NCI-H2029 treated with DMSO at 0.1 percent for 48 hours (cell line): ENCODE data around the gene CCDC8.
"Not testable (repeated sequence)": the region's sequence is repeated elsewhere in the genome, so short reads cannot be mapped to it uniquely, and the experiment has no call there.

ENCODE experiments used
- DNase-seq: peaks from one replicate; lab custom pipeline; 2025; lab: John Stamatoyannopoulos, UW

Gene CCDC8

DNA sequence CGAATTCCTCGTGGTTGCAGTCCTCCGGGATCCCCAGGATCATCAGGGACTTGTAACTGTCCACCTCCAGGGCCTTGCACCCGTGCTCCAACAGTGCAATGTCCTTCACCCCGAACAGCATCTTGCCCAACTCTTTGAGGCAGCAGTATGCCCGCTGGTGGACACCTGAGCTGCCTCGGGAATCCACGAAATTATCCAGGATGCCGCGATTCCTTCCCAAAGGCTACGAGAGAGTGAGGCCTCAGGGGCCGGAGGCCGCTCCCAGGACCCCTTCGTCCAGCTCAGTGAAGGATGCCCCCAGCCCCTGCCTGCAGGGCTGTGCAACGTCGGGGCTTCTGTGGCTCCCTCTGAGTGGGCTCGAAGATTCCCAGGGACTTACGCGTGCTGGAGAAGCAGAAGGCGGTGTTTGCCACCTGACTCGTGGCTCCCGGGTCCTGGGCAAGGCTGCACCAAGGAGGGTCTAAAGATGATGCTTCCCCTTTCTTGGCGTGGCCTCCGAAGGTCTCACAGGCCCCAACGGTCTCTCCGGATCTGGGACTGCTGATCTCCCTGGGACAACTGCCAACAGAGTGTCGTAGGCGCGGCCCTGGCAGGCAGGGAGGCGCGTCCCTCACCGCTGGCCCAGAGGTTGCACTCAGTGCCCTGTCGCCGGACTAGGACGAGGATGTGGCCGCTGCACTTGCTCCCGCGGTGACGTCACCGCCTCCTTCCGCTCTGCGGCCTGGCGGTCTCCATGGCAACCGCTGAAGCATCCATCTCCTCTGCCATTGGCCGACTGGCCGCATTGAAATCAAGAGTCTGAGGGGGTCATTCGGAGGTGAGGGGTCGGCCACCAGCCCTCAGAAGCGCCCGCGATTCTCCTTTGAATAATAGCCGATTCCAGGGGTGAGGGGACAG lies 15.1 kb upstream of the CCDC8 start, which contains the start of gene PNMA8C:
PNMA8C (minus strand) TSS at position 698 of the 897 bp plus-strand sequence; CDS start at position 121, 577 bp downstream.
- peak; percentile 16 for DNase-seq

DNA sequence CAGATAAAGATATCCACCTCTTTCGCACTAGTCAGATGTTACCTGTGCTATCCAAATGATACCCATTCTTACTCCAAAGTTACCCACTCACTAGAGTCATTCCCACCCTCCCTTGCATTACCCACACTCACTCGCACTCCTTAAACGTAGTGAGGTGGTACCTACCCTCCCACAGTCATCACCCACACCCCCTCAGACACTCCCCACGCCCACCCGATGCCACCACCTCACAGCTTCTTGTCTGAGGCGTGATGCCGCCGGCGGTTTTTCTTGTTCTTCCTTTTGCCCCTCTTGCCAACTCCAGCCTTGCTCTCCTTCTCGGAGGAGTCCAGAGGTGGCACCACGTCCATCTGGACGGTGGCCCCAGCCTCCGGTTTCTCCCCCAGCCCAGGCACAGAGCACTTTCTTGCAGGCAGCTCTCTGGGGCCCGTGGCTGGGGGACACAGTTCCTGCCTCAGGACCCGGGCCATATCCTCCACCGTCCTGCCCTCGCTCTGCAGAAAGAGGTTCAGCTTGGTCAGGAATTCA lies 14.2 kb upstream of the CCDC8 start:
- no peak for DNase-seq

DNA sequence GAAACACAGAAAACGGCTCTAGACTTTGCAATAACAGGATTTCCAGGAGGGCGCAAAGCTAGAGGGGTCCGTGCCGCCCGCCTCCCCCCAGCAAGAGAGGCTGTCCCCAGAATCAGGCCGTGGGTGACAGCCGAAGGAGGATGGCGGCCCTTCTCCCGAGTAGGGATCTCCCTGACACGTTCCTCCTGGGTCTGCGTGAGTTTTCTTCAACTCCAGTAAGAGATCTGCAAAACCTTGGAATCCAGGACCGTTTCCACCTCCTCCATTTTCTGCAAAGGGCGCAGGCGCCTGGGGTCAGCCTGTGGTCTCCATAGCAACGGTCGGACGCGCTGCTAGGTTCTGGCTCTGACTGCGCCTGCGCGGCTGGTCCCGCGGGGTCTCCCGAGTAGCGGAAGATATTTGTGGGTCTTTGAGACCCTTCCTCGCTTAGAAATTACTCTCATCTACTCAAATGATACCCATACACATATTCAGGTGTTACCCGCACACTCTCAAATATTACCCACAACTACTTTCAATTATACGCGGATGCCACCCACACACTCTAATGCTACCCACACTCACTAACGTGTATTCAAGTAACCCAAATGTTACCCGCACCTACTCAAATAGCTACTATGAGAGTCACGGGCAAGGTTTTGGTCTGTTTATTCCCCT lies 13.3 kb upstream of the CCDC8 start:
- peak; percentile 80 for DNase-seq

DNA sequence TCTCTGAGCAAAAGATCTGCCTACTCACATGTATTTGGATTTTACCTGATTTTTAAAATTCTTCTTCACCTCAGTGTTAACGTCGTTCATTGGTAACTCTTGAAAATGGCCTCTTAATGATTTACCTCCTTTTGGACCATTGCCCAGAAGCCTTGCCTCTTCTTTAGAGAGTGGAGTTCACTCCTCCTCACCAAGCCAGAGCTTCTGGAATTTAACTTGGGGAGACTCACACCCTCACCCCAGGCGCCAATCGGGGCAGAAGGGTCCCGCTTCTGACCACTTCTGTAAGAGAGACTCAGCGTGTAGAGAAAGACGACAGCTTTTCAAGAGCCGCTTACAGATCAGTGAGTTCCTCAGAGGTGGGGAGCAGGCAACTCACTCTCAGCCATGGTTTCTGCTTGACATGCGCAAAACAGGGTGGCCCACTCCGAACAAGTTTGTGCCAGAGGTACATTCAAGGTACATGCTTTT lies 12.7 kb upstream of the CCDC8 start:
- DNase-seq, result no peak

DNA sequence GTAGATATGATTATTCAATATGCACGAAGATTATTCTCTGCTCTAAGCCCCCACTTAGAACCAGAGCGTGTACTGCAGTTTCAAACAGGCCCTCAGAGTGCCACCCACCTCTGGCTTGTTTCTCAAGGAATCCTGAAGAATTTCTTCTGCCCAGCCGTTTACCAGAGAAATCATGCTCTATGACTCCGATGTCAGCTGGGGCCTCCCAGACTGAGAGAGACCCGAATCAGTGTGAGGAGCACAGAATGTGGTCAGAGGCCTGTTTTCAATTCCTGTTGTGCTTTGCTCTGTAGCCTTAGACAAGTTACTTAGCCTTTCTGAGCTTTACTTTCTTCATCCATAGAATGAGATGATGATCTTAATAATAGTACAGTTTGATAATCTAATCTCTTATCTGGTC lies 9.8 kb upstream of the CCDC8 start:
- no peak for DNase-seq

DNA sequence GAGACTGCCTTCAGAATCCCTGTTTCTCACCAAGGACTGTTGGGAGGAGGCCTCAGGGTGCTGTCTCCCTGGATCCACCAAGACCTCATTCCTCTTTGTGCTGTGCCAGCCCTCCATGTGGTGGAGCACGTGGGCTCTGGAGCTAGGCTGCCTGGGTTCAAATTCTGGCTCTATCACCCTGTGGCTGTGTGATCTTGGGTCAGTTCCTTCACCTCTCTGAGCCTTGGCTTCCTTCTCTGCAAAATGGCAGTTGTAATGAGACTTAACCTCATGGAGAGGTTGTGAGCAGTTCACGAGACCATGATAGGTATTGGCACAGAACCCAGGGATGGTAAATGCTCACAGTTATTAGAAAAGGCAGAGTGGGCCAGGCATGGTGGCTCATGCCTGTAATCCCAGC lies 9.0 kb upstream of the CCDC8 start:
- DNase-seq, result no peak

DNA sequence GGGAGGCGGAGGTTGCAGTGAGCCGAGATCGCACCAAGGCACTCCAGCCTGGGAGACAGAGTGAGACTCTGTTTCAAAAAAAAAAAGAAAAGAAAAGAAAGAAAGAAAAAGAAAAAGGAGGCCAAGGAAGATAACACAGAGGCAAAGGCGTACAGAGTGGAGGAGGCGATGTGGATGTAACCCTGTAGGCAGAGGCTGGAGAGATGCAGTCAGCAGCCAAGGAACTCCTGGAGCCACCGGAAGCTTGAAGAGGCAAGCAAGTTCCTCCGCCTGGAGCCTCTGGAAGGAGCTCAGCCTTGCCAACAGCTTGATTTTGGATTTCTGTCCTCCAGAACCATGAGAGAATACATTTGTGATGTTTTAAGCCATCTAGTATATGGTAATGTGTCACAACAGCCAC lies 6.7 kb upstream of the CCDC8 start:
- no peak for DNase-seq

DNA sequence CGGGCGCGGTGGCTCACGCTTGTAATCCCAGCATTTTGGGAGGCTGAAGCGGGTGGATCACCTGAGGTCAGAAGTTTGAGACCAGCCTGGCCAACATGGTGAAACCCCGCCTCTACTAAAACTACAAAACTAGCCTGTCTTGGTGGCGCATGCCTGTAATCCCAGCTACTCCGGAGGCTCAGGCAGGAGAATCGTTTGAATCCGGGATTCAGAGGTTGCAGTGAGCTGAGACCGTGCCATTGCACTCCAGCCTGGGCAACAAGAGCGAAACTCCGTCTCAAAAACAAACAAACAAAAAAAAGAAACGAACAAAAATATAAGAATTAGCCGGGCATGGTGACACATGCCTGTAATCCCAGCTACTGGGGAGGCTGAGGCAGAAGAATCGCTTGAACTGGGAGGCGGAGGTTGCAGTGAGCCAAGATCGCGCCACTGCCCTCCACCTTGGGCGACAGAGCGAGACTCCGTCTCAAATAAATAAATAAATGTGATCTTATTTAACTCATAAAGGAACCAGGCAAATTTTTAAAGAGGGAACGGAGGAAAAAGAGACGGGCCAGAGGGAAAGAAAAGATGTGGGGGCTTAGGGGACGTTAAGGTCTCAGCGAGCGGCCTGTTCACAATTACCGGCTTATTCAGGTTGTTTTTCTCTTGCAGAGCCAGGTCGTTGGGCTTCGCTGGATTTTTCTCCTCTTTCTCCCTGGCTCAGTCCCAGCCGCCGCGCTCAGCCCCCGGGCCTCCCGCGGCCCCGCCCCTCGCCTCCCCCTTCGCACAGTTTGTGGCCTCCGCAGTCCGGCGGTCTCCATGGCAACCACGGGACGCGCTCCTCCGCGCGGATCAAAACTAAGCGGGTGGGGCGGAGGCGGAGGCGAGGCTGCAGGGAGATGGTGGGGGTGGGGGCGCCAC lies 2.7 kb upstream of the CCDC8 start:
- peak; percentile 50 for DNase-seq

DNA sequence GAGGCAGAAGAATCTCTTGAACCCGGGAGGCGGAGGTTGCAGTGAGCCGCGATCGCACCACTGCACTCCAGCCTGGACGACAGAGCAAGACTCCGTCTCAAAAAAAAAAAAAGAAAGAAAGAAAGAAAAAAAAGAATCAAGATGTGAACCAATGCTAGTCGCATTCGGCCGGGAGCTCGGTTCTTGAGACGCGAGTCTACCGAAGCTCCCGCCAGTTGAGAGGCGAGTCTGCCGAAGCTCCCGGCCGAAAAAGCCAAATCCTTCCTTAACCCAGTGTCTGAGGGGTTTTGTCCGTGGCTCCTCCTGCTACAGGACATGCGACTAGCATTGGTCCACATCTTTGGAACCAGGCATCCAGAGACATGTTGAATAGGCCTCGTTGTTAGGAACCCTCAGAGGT lies 1.5 kb upstream of the CCDC8 start:
- DNase-seq, result not testable (repeated sequence)

DNA sequence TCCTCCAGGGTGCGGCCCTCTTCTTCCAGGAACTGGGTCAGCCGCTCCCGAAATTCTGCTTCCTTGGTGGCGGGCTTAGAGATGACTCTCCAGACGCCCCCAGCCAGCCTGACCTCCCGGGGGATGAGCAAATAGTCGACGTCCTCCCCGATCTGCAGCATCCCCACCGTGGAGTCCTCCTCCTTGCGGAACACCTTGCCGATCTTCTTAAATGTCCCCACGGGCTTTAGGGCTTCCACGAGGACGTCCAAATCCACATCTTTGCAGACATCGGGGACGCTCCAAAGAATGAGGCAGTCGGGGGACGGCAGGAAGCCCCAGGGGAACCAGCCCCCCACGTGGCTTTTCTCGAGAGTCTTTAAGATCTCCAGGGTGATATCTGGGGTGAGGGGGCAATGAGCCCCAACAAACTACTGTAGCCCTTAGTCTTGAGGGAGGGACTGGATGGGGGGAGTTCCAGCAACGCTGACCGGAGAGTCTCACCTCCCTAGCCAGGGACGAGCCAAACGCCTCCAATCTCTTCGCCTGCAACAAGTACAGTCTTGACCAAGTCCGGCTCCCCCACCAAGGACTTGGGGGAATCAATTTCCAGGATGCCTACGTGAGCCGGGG lies 608 bp downstream of the CCDC8 start:
- no peak for DNase-seq

DNA sequence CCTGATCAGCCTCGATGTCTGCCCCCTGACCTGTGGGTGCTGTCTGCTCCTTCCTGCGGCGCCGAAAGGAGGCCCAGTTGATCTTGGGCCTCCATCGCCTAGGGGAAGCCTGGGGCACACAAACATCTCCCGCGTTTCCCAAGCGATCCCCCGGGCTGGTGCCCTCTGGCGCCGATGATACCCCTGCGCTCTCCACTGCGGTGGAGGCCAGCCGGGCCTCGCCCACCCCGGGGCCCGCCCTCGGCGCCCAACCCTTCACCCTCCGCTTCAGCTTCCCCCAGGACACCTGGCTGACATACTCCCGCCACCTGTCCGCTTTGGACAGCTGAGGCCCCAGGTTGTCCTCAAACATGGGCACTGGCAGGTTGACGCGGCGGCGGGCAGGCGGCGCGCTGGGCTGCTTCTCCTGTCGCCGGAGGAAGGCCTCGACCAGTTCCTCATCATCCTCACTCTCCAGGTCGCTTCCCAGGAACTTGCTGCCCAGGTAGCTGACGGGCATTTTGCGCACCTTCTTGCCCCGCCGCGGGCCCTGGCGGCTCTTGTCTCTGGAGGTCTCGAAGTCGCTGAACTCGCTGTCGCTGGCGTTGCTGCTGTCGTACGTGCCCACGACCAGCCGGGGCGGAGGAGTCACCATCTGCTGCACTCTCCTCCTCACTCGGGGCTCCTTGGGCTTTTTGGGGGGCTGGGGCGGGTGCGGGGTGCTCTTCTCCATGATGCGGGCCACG lies 1.3 kb downstream of the CCDC8 start:
- no peak for DNase-seq

DNA sequence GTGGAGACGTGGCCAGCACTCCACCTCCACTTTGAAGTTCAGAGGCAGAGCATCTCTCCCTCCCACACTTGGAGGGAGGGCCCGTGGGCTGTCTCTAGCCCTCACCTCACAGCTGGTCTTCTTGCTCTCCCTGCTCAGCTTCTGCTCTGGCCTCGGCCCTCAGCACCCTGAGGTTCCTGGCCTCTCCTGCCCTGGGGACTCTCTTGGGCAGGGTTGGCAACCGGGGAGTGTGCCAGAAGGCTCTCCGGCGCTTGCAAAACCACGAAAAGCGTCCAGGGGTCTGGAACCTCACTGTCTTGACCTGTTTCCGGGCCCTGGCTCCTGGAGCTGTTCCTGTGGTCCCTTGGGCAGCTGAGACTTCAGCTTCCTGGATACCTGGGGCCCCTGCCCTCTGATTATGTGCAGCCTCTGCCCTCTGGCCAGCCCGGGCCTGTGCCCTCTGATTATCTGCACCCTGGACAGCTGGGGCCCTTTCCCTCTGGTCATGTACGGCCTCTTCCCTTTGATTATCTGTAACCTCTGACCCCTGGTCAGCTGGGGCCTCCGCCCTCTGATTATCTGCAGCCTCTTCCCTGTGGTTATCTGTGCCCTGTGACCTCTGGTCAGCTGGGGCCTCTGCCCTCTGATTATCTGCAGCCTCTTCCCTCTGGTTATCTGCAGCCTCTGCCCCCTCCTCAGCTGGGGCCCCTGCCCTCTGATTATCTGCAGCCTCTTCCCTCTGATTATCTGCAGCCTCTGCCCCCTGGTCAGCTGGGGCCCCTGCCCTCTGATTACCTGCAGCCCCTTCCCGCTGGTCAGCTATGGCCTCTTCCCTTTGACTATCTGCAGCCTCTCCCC lies 2.1 kb downstream of the CCDC8 start:
- no peak for DNase-seq

DNA sequence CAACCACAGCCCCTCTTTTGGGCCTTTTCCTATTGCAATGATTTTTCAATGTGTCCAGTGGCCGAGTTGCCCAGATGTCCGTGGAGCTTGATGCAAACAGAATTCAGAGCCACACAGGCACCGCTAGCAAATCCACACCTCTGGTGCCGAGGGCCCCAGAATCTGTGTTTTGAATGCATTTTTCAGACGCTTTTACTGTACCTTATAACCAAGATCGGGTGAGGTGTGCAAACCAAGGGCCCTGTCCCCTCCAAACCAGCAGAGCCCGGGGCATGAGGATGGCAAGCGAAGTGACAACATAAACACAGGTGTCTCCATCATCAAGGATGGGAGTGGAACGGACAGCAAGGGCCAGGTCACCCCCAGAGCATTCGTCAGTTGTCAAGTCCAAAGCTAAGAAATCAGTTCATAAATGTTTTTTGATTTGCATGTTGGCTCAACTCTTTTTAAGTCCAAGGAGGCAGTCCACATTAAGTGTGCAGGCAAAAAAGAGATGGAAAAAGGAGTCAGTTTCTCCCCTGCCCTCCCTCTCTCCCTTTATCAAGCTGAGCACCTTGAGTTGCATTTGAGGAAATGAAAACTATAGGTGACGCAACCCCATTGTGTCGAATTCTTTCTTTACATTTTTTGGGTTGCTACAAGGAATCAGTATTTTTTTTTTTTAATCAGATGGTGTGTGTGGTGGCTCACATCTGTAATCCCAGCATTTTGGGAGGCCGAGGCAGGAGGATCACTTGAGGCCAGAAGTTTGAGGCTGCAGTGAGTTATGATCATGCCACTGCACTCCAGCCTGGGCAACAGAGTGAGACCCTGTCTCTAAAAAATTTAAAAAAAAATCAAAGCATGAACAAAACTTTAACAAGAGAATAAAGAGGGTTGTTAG lies 2.9 kb downstream of the CCDC8 start:
- no peak for DNase-seq

DNA sequence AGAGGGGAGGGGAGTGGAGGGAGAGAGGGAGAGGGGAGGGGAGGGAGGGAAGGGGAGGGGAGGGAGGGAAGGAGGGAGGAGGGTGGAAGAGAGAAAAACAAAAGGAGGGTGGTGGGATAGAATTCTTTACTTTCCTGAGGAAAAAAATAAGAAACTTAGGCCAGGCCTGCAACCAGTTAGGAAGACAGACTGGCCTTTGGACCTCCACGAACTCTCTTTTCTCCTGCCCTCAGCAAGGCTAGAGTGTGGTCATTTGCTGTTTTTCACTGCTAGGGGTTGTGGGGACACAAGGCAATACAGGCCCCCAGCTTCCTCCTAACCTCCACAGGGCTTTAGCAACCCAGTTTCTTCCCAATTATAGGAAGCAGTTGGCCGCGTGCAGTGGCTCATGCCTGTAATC lies 4.2 kb downstream of the CCDC8 start:
- no peak for DNase-seq

DNA sequence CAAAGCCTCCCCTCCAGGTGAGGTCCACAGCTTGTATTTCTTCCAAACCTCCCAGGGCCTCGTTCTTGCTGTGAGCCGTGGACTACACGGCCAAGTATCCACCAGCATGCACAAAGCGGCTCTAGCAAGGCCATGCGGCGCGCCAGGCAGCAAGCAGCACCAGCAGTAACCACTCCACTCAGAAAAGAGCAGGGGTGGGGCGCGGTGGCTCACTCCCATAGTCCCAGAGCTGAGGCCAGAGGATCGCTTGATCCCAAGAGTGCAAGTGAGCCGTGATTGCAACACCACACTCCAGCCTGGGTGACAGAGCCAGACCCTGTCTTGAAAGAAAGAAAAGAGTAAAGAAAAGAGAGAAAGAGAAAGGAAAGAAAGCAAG lies 4.7 kb downstream of the CCDC8 start:
- DNase-seq, result no peak

DNA sequence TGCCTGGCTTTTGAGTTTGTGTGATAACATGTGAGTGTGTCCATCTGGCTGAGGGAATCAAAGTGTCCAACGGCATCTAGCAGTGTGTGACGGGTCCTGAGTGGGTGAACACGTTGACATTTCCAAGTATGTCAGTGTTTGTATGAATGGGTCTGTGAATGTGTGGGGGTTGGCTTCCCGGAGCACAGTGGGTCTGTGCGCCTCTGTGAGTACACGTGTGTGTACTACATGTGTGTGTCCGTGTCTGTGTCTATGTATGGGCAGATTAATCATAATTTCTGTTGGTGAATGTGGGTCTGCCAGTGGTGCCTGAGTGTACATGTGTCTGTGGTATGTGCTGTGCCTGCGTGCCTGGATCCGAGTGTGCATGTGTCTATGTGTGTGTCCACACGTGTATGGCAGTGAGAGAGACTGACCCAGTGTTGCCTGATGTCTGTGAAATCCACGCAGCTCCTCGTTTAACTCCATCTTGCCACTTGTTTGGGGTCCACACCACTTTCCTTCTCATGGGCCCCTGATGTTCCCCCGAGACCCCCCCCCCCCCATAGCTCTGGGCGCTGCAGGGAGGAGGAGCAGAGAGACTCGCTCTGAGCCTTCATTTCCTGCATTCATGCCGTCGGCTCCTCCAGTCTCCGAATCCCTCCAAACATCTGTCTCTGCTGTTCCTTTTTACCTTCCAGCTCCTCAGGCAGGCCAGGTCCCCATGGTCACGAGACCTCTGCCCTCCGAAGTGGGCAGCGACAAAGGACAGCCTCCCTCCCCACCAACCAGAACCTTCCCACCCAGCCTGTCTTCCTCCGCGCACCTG lies 5.3 kb downstream of the CCDC8 start:
- no peak for DNase-seq

DNA sequence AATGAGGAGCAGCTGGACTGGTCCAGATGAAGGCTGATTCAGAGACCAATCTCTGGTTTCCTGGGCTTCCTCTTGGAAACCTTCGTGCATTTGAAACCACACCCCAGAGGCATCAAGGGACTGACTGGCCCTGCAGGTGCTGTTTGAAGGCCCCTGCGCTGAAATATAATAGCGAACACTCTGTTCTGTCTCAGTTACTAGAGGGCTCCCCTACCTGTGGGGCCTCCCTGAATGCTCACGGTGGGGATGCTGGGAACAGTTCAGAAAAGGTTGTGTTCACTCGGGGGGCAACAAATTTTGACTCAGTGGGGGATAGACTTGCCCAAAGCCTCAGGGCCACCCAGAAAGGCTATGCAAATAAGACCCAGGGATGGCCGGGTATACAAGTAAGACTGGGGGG lies 6.4 kb downstream of the CCDC8 start:
- DNase-seq, result no peak
